Measurements from ENCODE around the gene GPC2.

GRCh38 chr7:100157069-100157333 lies 20.2 kb downstream of the GPC2 start:
- no peak for TF ChIP-seq CTCF (IDR thresholded peaks at IDR 0.05; ENCODE audit: extremely low read depth in 1 of 2, insufficient read depth in 1 of 2, low read depth in 1 of 2, low read length in 2 of 2)
- TF ChIP-seq EZH2 (IDR thresholded peaks at IDR 0.05; ENCODE audit: borderline replicate concordance, low read depth, low read length, severe bottlenecking), result no peak
- TF ChIP-seq FOS (IDR thresholded peaks at IDR 0.05; ENCODE audit: borderline replicate concordance, insufficient read depth, low read length), result no peak
- TF ChIP-seq POLR2A (IDR thresholded peaks at IDR 0.05; ENCODE audit: low read depth, low read length), result no peak
